Activated CD4-positive, alpha-beta T cell treated with anti-CD3 and anti-CD28 coated beads, Interleukin-2, amount 10 ng/mL, durations not matched to agents 7 days and 5 days (primary cell): ENCODE data around the gene TAF4B. TPM values are rescaled to one million over a fixed set of nuclear protein-coding genes. Genes with fewer than 3 reads are reported as not detected.
"Not testable (repeated sequence)": the region's sequence is repeated elsewhere in the genome, so short reads cannot be mapped to it uniquely, and the experiment has no call there.

Experiments used
- CTCF ChIA-PET: fragments of 350-600 bp; sonication (Branson Sonifier 250); formaldehyde crosslinking; loops from one replicate; lab custom pipeline; 2021; ENCODE audit warnings: antibody characterized with exemption; lab: Charles Lee
- POLR2A ChIA-PET: fragments of 350-600 bp; sonication (Branson Sonifier 250); formaldehyde crosslinking; loops from one replicate; lab custom pipeline; 2021; ENCODE audit warnings: antibody characterized with exemption; lab: Charles Lee
- DNase-seq: peaks from one replicate; pipeline ENCODE4 v3.0.0-alpha.2; 2020
- H3K27ac Mint-ChIP-seq: one replicate; pipeline ENCODE4 v1.8.0; 2021; ENCODE audit warnings: mild to moderate bottlenecking, moderate library complexity, mixed read lengths
- H3K27me3 Mint-ChIP-seq: one replicate; pipeline ENCODE4 v1.8.0; 2021; ENCODE audit warnings: mixed read lengths
- H3K36me3 Mint-ChIP-seq: one replicate; pipeline ENCODE4 v1.8.0; 2021; ENCODE audit warnings: low read depth, mixed read lengths
- H3K4me1 Mint-ChIP-seq: one replicate; pipeline ENCODE4 v1.8.0; 2021; ENCODE audit warnings: mixed read lengths
- H3K4me3 Mint-ChIP-seq: one replicate; pipeline ENCODE4 v1.8.0; 2021; ENCODE audit warnings: mild to moderate bottlenecking, moderate library complexity, mixed read lengths
- H3K9me3 Mint-ChIP-seq: one replicate; pipeline ENCODE4 v1.8.0; 2021; ENCODE audit warnings: mixed read lengths
- total RNA-seq, 2 experiments: library from RNA; stranded (reverse); gene quantifications; one replicate each; pipeline ENCODE4 v1.2.3, GENCODE V29; 2021

The TAF4B gene
- total RNA-seq, 2 experiments from 2014 or later: 9.3 to 11.7 TPM

- peaks cover 29% of the 10 kb centered on the region for H3K36me3 Mint-ChIP-seq
- POLR2A ChIA-PET, DNase-seq, CTCF ChIA-PET, H3K27ac Mint-ChIP-seq, H3K4me1 Mint-ChIP-seq, H3K27me3 Mint-ChIP-seq, H3K4me3 Mint-ChIP-seq: not testable (repeated sequence)
- peaks cover 22% of the 10 kb centered on the region for H3K9me3 Mint-ChIP-seq
Observed at GRCh38 chr18:26245434-26245833, 19.2 kb downstream of the TAF4B start.

GRCh38 chr18:26252411-26252810 lies 26.2 kb downstream of the TAF4B start:
- H3K9me3 Mint-ChIP-seq: no peaks in the 10 kb centered on the region
- no peaks in the 10 kb centered on the region for H3K36me3 Mint-ChIP-seq
- peaks cover 8% of the 10 kb centered on the region for H3K4me1 Mint-ChIP-seq
- POLR2A ChIA-PET: no interaction called here
- H3K4me3 Mint-ChIP-seq: no peak overlapping the region
- H3K27me3 Mint-ChIP-seq: no peaks in the 10 kb centered on the region
- CTCF ChIA-PET: no interaction called here
- H3K27ac Mint-ChIP-seq: no peak overlapping the region
- no peak for DNase-seq

- H3K27ac Mint-ChIP-seq, H3K27me3 Mint-ChIP-seq, POLR2A ChIA-PET, H3K4me1 Mint-ChIP-seq, H3K36me3 Mint-ChIP-seq, CTCF ChIA-PET, DNase-seq, H3K9me3 Mint-ChIP-seq, H3K4me3 Mint-ChIP-seq: not testable (repeated sequence)
Observed at GRCh38 chr18:26254808-26255207, 28.6 kb downstream of the TAF4B start.

GRCh38 chr18:26255695-26256622 lies 29.7 kb downstream of the TAF4B start:
- POLR2A ChIA-PET: no interaction called here
- CTCF ChIA-PET: interaction anchor here (0.7 kb wide), 1 partner anchor 9 kb away, joined by 4 read pairs; no protein-coding TSS in a partner anchor
- H3K36me3 Mint-ChIP-seq: peaks cover 4% of the 10 kb centered on the region
- peaks cover 8% of the 10 kb centered on the region for H3K9me3 Mint-ChIP-seq
- H3K4me1 Mint-ChIP-seq: peaks cover 8% of the 10 kb centered on the region
- no peak for DNase-seq
- H3K4me3 Mint-ChIP-seq: no peak overlapping the region
- H3K27ac Mint-ChIP-seq: no peak overlapping the region
- H3K27me3 Mint-ChIP-seq: no peaks in the 10 kb centered on the region

- no peak overlapping the region for H3K27ac Mint-ChIP-seq
- POLR2A ChIA-PET: interaction anchor here (0.6 kb wide), 2 partner anchors 30 to 138 kb away, joined by 3 to 4 read pairs; no protein-coding TSS in a partner anchor
- peaks cover 11% of the 10 kb centered on the region for H3K36me3 Mint-ChIP-seq
- no peak for DNase-seq
- H3K4me1 Mint-ChIP-seq: peaks cover 8% of the 10 kb centered on the region
- peaks cover 8% of the 10 kb centered on the region for H3K9me3 Mint-ChIP-seq
- CTCF ChIA-PET: no interaction called here
- H3K27me3 Mint-ChIP-seq: no peaks in the 10 kb centered on the region
- no peak overlapping the region for H3K4me3 Mint-ChIP-seq
Observed at GRCh38 chr18:26258711-26259110, 32.5 kb downstream of the TAF4B start.

- POLR2A ChIA-PET, H3K4me3 Mint-ChIP-seq, DNase-seq, H3K27me3 Mint-ChIP-seq, CTCF ChIA-PET, H3K9me3 Mint-ChIP-seq, H3K4me1 Mint-ChIP-seq, H3K27ac Mint-ChIP-seq: not testable (repeated sequence)
- H3K36me3 Mint-ChIP-seq: peaks cover 11% of the 10 kb centered on the region
Observed at GRCh38 chr18:26259416-26259815, 33.2 kb downstream of the TAF4B start.

GRCh38 chr18:26262156-26262555 lies 35.9 kb downstream of the TAF4B start:
- Mint-ChIP-seq H3K9me3 (peaks cover 8% of the 10 kb centered on the region), H3K4me1 (no peaks in the 10 kb centered on the region), H3K27me3 (no peaks in the 10 kb centered on the region), H3K27ac (no peak overlapping the region), H3K4me3 (no peak overlapping the region), H3K36me3 (peaks cover 11% of the 10 kb centered on the region)
- DNase-seq: no peak
- ChIA-PET CTCF (no interaction called here), POLR2A (interaction anchor here (0.6 kb wide), 1 partner anchor 130 kb away, joined by 3 read pairs; no protein-coding TSS in a partner anchor)

GRCh38 chr18:26267357-26267930 lies 41.2 kb downstream of the TAF4B start:
- no peak overlapping the region for H3K4me3 Mint-ChIP-seq
- H3K27me3 Mint-ChIP-seq: no peaks in the 10 kb centered on the region
- ChIA-PET POLR2A (no interaction called here), CTCF (no interaction called here)
- H3K9me3 Mint-ChIP-seq: no peaks in the 10 kb centered on the region
- no peak overlapping the region for H3K27ac Mint-ChIP-seq
- peaks cover 4% of the 10 kb centered on the region for H3K4me1 Mint-ChIP-seq
- H3K36me3 Mint-ChIP-seq: peaks cover 19% of the 10 kb centered on the region
- DNase-seq: no peak

- no peak overlapping the region for H3K27ac Mint-ChIP-seq
- ChIA-PET POLR2A (no interaction called here), CTCF (no interaction called here)
- H3K36me3 Mint-ChIP-seq: peaks cover 18% of the 10 kb centered on the region
- no peak for DNase-seq
- H3K27me3 Mint-ChIP-seq: no peaks in the 10 kb centered on the region
- H3K4me3 Mint-ChIP-seq: no peak overlapping the region
- peaks cover 4% of the 10 kb centered on the region for H3K4me1 Mint-ChIP-seq
- H3K9me3 Mint-ChIP-seq: no peaks in the 10 kb centered on the region
Observed at GRCh38 chr18:26268454-26268853, 42.2 kb downstream of the TAF4B start.

GRCh38 chr18:26271917-26272549 lies 45.8 kb downstream of the TAF4B start:
- no peak overlapping the region for H3K4me3 Mint-ChIP-seq
- H3K4me1 Mint-ChIP-seq: peaks cover 4% of the 10 kb centered on the region
- no peak for DNase-seq
- no peak overlapping the region for H3K27ac Mint-ChIP-seq
- ChIA-PET POLR2A (no interaction called here), CTCF (no interaction called here)
- H3K9me3 Mint-ChIP-seq: no peaks in the 10 kb centered on the region
- peaks cover 24% of the 10 kb centered on the region for H3K36me3 Mint-ChIP-seq
- H3K27me3 Mint-ChIP-seq: no peaks in the 10 kb centered on the region

GRCh38 chr18:26277374-26277773 lies 51.1 kb downstream of the TAF4B start:
- ChIA-PET CTCF (interaction anchor here (0.5 to 0.6 kb wide), 2 partner anchors 19 to 801 kb away, joined by 3 to 6 read pairs; no protein-coding TSS in a partner anchor), POLR2A (no interaction called here)
- H3K9me3 Mint-ChIP-seq: no peaks in the 10 kb centered on the region
- no peak overlapping the region for H3K27ac Mint-ChIP-seq
- H3K36me3 Mint-ChIP-seq: peaks cover 24% of the 10 kb centered on the region
- no peak for DNase-seq
- H3K4me3 Mint-ChIP-seq: no peak overlapping the region
- H3K4me1 Mint-ChIP-seq: no peaks in the 10 kb centered on the region
- no peaks in the 10 kb centered on the region for H3K27me3 Mint-ChIP-seq

- DNase-seq: no peak
- H3K27me3 Mint-ChIP-seq: no peaks in the 10 kb centered on the region
- no peaks in the 10 kb centered on the region for H3K4me1 Mint-ChIP-seq
- CTCF ChIA-PET: no interaction called here
- H3K9me3 Mint-ChIP-seq: no peaks in the 10 kb centered on the region
- H3K4me3 Mint-ChIP-seq: no peak overlapping the region
- no peak overlapping the region for H3K27ac Mint-ChIP-seq
- POLR2A ChIA-PET: no interaction called here
- peaks cover 34% of the 10 kb centered on the region for H3K36me3 Mint-ChIP-seq
Observed at GRCh38 chr18:26279428-26279827, 53.2 kb downstream of the TAF4B start.

GRCh38 chr18:26286008-26286407 lies 59.8 kb downstream of the TAF4B start:
- Mint-ChIP-seq H3K27me3 (no peaks in the 10 kb centered on the region), H3K9me3 (no peaks in the 10 kb centered on the region), H3K27ac (no peak overlapping the region), H3K4me3 (no peak overlapping the region), H3K36me3 (peaks cover 26% of the 10 kb centered on the region), H3K4me1 (peaks cover 3% of the 10 kb centered on the region)
- POLR2A ChIA-PET: no interaction called here
- no peak for DNase-seq
- CTCF ChIA-PET: no interaction called here
